Mesothelial cell of epicardium (in vitro differentiated cells): Measurements from ENCODE around the gene MICAL2. TPM values are rescaled to one million over a fixed set of nuclear protein-coding genes. Genes with fewer than 3 reads are reported as not detected.

Experiments
- DNase-seq, 2 experiments: peaks; one replicate each; pipeline ENCODE4 v3.0.0; 2021; ENCODE audit warnings: low spot score in 2 of 2; ENCODE audit not compliant: unreplicated experiment in 2 of 2
- H3K27ac Mint-ChIP-seq: 2 replicates; pipeline ENCODE4 v1.8.0; 2021; ENCODE audit warnings: mixed read lengths
- H3K27me3 Mint-ChIP-seq: 2 replicates; pipeline ENCODE4 v1.8.0; 2021; ENCODE audit warnings: low read depth, mixed read lengths
- H3K36me3 Mint-ChIP-seq: 2 replicates; pipeline ENCODE4 v1.8.0; 2021; ENCODE audit warnings: mixed read lengths
- H3K4me1 Mint-ChIP-seq: 2 replicates; pipeline ENCODE4 v1.8.0; 2021; ENCODE audit warnings: mixed read lengths
- H3K4me3 Mint-ChIP-seq: 2 replicates; pipeline ENCODE4 v1.8.0; 2021; ENCODE audit warnings: mild to moderate bottlenecking, moderate library complexity, mixed read lengths
- H3K9me3 Mint-ChIP-seq: 2 replicates; pipeline ENCODE4 v1.8.0; 2021; ENCODE audit warnings: mixed read lengths
- total RNA-seq: library from RNA; stranded (reverse); gene quantifications from 3 replicates; pipeline ENCODE4 v1.2.1, GENCODE V29; 2021
- TF ChIP-seq, protein P1 (sequence below): fragments of 200-600 bp; sonication (generic); IDR thresholded peaks from one replicate; pipeline ENCODE4 v1.5.0; 2021; ENCODE audit warnings: antibody characterized with exemption; ENCODE audit not compliant: unreplicated experiment

MICAL2 gene
- total RNA-seq, 1 donor from 2014 or later: 15.0 TPM

DNA sequence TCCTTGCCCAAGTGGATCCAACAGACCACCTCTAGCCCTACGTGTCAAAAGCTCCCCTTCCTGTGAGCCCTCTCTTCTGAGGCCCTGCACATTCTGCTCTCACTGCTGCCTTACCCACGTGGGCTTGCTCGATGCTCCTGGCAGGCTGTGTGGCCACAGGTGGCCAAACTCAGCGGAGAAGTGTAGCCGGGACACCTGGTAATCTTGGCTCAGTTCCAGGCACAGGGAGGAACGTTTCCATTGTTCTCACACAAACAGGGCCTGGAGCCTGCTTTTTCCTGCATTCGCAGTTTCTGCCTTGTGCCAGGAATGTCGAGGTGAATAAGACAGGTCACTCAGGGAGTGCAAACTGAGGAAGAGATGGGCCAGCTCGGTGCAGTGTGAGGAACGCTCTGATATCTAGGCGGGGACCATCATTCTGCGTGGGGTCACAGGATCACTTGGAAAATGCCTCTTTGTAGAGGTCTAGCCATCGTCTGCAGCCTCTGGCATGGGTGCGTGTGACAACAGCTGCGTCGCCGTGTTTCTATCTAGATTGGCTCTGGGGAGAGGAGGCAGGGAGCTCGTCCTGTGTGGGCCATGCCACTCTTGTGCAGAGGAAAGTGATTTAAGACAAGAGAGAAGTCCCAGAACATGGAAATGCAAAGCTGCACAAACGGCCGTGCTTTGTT lies 139.3 kb downstream of the MICAL2 start:
- Mint-ChIP-seq H3K4me1 (peaks cover 19% of the 10 kb centered on the region), H3K9me3 (no peaks in the 10 kb centered on the region), H3K27me3 (no peaks in the 10 kb centered on the region)

DNA sequence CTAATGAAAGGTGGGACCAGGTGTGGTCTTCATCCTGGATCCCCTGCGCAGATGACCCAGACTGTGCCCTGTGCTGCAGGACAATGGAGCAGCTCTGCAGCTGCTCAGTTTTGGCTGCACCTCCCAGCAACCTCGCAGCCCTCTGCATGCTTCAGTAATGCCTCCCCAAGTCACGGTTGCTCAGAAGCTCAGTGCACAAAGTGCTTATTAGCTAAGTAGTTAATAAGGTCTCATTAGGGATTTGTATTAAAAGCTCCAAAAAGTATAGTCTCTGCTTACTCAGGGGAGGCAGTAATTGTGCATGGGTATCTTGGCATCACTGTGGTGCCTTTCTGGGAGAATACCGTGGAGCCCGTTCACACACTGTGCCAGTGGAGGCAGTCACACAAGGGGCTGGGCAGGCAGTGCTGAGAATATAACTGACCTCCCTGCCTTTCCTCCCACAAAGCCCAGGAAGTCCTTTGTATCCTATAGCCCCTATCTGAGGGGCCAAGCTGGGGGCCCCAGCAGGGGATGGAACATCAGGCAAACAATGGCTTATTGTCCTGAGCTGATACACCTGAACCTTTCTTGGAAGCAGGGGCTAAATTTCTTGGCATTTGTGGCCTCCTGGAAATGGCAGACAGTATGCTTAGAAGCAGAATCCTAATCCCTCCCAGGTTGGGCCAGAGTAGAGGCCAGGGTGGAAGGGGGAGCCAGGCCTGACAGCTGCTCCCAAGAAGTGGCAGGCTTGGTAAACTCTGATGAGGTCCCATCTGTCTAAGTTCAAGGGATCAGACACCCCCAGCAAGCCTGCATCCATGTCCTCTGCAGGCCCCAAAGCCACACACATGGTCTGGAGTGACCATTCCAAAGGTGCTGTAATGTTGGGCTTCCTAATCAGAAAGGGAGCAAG lies 141.5 kb downstream of the MICAL2 start:
- Mint-ChIP-seq H3K4me1 (peaks cover 19% of the 10 kb centered on the region), H3K27me3 (no peaks in the 10 kb centered on the region), H3K9me3 (no peaks in the 10 kb centered on the region)

More for the DNA sequence above, 139.3 kb downstream of the MICAL2 start:
- TF ChIP-seq, protein P1, sequence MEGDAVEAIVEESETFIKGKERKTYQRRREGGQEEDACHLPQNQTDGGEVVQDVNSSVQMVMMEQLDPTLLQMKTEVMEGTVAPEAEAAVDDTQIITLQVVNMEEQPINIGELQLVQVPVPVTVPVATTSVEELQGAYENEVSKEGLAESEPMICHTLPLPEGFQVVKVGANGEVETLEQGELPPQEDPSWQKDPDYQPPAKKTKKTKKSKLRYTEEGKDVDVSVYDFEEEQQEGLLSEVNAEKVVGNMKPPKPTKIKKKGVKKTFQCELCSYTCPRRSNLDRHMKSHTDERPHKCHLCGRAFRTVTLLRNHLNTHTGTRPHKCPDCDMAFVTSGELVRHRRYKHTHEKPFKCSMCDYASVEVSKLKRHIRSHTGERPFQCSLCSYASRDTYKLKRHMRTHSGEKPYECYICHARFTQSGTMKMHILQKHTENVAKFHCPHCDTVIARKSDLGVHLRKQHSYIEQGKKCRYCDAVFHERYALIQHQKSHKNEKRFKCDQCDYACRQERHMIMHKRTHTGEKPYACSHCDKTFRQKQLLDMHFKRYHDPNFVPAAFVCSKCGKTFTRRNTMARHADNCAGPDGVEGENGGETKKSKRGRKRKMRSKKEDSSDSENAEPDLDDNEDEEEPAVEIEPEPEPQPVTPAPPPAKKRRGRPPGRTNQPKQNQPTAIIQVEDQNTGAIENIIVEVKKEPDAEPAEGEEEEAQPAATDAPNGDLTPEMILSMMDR: no peak
- H3K27ac Mint-ChIP-seq: no peak overlapping the region
- no peak for DNase-seq
- no peak overlapping the region for H3K4me3 Mint-ChIP-seq
- no peaks in the 10 kb centered on the region for H3K36me3 Mint-ChIP-seq

DNA sequence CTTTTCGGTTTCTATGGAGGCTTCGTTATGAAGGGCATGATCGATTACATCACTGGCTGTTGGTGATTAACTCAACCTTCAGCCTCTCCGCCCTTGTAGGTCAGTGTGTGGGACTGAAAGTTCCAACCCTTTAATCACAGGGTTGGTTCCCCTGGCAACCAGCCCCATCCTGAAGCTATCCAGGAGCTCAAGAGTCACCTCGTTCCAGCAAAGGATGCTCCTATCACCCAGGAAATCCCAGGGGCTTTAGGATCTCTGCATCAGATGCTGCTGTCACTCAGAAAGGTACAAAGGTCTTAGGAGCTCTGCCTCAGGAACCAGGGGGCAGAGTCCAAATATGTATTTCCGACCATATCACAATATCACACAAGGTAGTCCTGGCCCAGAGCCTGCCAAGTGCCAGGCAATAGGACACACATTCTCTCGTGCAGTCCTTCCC lies 143.5 kb downstream of the MICAL2 start:
- H3K27ac Mint-ChIP-seq: no peak overlapping the region
- H3K4me3 Mint-ChIP-seq: no peak overlapping the region
- DNase-seq: no peak
- peaks cover 9% of the 10 kb centered on the region for H3K4me1 Mint-ChIP-seq
- no peaks in the 10 kb centered on the region for H3K27me3 Mint-ChIP-seq
- H3K36me3 Mint-ChIP-seq: no peaks in the 10 kb centered on the region
- TF ChIP-seq, protein P1: no peak
- no peaks in the 10 kb centered on the region for H3K9me3 Mint-ChIP-seq

More for the DNA sequence above, 141.5 kb downstream of the MICAL2 start:
- Mint-ChIP-seq H3K36me3 (no peaks in the 10 kb centered on the region), H3K27ac (no peak overlapping the region), H3K4me3 (no peak overlapping the region)
- no peak for DNase-seq
- TF ChIP-seq, protein P1: no peak

DNA sequence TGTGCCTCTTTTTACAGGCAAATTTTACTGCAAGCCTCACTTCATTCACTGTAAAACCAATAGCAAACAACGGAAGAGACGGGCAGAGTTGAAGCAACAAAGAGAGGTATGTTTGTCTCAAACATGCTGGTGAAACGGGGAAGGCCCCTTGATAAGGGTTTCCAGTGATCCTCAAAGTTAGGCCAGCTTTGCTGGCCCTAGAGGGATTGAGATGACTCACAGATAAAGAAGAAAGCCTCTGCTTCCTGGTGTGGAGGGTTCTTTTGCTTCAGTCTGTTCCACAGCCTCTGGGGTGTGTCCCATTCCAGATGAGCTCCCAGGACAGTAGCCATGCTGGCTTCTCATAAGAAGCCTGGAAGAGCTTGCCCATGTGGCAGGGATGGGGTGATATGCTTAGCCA lies 148.1 kb downstream of the MICAL2 start:
- Mint-ChIP-seq H3K4me1 (peaks cover 12% of the 10 kb centered on the region), H3K27me3 (peaks cover 2% of the 10 kb centered on the region), H3K27ac (no peak overlapping the region), H3K4me3 (no peak overlapping the region), H3K36me3 (no peaks in the 10 kb centered on the region), H3K9me3 (no peaks in the 10 kb centered on the region)
- no peak for DNase-seq
- TF ChIP-seq, protein P1: no peak

DNA sequence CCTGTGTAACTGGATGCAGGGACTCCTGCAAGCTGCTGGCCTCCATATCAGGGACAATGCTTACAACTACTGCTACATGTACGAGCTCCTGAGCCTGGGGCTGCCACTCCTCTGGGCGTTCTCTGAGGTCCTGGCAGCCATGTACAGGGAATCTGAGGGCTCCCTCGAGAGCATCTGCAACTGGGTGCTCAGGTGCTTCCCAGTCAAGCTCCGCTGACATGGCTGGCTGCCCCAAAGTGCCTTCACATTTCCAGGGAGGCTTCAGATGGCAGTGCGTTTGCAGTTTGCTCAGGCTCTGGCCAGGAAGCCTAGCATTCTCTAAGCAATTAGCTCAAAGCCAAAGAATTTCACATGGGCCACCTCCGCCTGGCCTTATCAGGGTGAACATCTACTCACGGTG lies 149.6 kb downstream of the MICAL2 start:
- Mint-ChIP-seq H3K4me1 (peaks cover 12% of the 10 kb centered on the region), H3K4me3 (no peak overlapping the region), H3K27ac (no peak overlapping the region), H3K9me3 (no peaks in the 10 kb centered on the region), H3K27me3 (peaks cover 2% of the 10 kb centered on the region), H3K36me3 (no peaks in the 10 kb centered on the region)
- TF ChIP-seq, protein P1: no peak
- DNase-seq: no peak
